Stimulated activated CD4-positive, alpha-beta T cell treated with anti-CD3 and anti-CD28 coated beads, Interleukin-2, amount 100 ng/mL, for 4 hours (primary cell): ENCODE data around the gene AKAP17A.
A peak's percentile ranks its signal among the peaks of the same experiment; 100 is the strongest.
"Not testable (repeated sequence)": the region's sequence is repeated elsewhere in the genome, so short reads cannot be mapped to it uniquely, and the experiment has no call there.

ENCODE experiments used
- DNase-seq: peaks from one replicate; pipeline ENCODE4 v3.0.0-alpha.2; 2020; ENCODE audit warnings: low read depth

The AKAP17A gene

DNA sequence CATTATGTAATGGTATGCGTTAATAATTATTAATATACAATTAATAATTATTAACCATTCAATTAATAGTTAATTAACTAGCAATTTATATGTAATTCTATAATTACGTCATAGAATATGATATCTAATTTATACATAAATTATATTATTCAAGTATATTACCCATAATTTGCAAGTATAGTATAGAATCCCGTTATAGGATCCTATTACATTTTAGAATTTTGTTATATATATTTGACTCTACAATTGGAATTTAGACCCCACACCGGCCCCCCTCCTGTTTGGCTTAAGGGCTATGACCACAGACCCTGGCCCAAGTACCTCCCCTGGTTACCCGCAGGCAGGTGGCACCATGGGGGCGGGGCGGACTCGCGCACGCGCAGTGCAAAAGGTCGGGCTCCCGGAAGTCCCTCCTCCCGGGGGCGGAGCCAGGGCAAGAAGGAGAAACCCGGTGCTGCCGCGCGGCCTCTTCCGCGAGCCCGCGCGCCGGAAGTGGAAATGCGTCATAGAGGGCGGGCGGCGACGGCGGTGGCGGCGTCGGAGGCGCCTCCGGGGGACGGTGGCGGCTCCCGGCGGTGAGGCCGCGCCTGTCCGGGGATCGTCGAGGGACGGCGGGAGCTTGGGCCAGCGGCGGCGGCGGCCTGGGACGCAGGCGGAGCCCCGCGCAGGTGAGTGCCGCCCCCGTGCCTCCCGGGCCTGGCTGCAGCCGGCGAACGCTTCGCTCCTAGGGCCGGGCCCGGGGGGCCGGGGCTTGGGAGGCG lies at the start of gene AKAP17A:
Gene AKAP17A, plus strand, starts transcription at position 503 of the 761 bp plus-strand sequence. CDS start 1,859 bp downstream, outside the sequence.
- DNase-seq: peak; percentile 97

DNA sequence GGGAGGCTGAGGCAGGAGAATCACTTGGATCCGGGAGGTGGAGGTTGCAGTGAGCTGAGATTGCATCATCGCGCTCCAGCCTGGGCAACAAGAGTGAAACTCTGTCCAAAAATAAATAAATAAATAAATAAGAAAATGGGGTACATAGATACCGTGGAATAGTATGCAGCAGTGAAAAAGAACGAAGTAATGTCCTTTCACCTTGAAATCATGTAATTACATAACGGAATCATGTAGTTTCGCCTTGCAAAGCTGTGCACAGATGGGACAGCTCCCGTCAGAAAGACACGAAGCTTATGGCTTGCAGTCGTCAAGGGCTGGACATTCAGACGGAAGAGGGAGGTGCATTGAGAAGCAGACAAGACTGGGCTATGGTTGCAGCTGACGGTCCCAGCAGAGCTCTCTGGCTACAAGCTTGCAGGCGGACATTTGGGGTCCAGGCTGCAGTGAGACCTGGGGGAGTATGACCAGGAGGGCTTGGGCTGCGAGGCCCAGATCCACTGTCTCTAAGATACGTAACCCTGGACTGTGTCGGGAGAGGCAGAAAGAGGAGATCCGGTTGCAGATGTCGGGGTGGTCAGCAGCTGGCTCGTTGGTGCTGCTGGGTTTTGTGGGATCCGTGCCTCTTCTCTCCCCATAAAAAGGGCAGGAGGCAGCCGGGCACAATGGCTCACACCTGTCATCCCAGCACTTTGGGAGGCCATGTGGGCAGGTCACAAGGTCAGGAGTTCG lies 48.2 kb upstream of the AKAP17A start:
- no peak for DNase-seq

DNA sequence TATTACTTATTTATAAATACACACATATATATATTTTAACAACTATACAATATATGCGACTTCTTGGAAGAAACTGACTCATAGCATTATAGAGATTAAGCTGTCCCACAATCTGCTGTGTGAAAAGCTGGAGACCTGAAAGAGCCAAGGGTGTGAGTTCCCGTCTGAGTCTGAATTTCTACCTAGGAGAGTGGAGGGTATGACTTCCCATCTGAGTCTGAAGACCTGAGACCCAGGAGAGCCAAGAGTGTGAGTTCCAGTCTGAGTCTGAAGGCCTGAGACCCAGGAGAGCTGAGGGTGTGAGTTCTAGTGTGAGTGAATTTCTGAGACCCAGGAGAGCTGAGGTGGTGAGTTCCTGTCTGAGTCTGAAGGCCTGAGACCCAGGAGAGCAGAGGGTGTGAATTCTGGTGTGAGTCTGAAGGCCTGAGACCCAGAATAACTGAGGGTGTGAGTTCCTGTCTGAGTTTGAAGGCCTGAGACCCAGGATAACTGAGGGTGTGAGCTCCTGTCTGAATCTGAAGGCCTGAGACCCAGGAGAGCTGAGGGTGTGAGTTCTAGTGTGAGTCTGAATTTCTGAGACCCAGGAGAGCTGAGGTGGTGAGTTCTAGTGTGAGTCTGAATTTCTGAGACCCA lies 45.5 kb upstream of the AKAP17A start:
- no peak for DNase-seq

DNA sequence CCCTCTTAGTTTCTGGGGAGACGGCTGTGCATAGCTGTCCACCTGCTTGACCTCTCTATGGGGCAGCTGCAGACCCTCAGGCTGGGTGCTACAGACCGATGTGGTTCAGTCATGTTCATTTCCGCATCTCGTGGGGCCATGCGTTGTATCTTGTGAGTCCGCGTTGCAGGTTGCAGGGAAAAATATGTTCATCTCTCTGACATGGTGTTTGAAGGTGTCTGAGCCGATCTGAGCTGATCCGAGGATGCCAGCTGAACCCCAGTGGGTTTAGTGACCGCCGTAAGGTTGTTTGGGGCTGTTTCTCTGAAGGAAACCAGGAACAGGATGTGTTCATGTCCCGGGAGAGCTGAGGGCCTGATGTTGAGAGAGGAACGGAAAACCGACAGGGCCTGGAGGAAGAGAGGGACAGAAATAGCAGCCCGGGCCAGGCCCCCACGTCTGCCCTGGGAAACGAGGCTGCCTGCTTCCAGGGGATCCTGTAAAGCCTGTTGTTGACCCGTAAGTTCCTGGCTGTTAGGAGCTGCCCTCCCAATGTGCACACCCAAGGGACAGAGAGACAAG lies 44.6 kb upstream of the AKAP17A start:
- no peak for DNase-seq

DNA sequence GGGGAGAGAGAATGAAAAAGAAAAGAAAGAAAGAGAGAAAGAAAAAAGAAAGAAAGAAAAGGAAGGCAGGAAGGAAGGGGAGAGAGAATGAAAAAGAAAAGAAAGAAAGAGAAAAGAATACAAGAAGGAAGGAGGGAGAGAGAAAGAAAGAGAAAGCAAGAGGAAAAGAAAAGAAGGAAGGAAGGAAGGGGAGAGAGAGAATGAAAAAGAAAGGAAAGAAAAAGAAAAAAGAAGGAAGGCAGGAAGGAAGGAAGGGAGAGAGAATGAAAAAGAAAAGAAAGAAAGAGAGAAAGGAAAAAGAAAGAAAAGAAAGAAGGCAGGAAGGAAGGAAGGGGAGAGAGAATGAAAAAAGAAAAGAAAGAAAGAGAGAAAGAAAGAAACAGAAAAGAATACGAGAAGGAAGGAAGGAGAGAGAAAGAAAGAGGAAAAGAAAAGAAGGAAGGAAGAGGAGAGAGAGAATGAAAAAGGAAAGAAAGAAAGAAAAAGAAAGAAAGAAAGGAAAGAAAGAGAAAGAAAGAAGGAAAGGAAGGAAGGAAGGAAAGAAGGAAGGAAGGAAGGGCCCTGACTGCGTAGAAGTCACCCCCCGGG lies 39.4 kb upstream of the AKAP17A start:
- no peak for DNase-seq

GRCh38 chrX:1554469-1555210 lies 36.8 kb upstream of the AKAP17A start:
- DNase-seq: no peak

DNA sequence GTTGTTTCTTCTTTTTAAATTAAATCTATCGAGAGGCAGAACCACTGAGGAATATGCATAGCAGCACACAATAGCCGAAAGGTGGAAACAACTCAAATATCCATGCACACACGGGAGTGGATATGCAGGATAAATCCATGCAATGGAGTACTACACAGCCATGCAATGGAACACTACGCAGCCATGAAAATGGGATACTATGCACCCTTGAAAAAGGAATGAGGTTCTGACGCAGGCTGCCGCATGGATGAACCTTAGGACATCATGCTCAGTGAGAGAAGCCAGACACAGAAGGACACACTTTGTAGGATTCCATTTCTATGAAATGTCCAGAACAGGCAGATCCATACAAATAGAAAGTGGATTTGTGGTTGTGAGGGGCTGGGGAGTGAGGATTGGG lies 36.0 kb upstream of the AKAP17A start:
- DNase-seq: no peak

GRCh38 chrX:1557442-1557841 lies 34.0 kb upstream of the AKAP17A start:
- not testable (repeated sequence) for DNase-seq

DNA sequence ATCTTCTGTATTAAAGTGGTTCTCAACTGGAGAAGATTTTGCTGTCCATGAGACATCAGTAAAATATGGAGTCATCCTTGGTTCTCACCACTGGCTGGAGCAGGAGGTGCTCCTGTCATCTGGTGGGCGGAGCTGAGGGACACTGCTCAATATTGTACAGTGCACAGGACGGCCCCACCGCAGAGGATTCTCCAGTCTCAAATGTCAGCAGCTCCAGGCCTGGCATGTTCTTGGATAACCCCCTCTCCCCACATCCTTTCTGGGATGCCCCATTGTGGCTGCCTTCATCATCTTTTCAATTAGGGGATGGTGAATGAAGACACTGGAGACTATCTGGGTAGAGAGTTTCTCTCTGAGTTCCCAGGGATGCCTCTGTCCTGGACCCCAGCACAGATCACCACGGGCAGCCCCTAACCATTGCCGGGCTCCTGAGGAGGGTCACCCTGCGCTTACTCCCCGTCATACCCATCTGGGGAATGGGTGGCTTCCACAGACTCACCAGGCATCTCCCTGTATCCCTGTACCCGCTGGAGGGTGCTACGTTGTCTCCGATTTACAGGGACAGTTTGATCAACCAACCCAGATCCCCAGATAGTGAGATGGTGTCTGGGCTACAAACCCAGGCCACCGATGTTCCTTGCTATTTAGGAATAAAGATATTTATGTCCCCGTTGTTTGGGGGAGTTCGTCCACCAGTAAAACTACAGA lies 32.5 kb upstream of the AKAP17A start:
- DNase-seq: no peak

DNA sequence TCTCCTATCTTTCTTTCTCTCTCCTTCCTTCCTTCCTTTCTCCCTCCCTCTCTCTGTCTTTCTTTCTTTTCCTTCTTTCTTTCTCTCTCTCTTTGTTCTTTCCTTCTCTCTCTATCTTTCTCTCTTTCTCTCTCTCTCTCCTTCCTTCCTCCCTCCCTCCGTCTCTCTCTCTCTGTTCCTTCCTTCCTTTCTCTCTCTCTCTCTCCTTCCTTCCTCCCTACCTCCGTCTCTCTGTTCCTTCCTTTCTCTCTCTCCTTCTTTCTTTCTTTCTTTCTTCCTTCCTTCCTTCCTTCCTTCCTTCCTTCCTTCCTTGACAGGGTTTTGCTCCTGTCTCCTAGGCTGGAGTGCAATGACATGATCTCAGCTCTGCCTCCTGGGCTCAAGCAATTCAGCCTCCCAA lies 30.2 kb upstream of the AKAP17A start:
- no peak for DNase-seq

DNA sequence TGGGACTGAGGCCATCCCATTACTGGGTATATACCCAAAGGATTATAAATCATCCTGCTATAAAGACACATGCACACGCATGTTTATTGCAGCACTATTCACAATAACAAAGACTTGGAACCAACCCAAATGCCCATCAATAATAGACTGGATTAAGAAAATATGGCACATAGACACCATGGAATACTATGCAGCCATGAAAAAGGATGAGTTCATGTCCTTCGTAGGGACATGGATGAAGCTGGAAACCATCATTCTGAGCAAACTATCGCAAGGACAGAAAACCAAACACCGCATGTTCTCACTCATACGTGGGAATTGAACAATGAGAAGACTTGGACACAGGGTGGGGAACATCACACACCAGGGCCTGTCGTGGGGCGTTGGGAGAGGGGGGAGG lies 27.3 kb upstream of the AKAP17A start:
- DNase-seq: not testable (repeated sequence)

- DNase-seq: no peak
These were observed 26.4 kb upstream of the AKAP17A start for GRCh38 chrX:1564750-1565683.

DNA sequence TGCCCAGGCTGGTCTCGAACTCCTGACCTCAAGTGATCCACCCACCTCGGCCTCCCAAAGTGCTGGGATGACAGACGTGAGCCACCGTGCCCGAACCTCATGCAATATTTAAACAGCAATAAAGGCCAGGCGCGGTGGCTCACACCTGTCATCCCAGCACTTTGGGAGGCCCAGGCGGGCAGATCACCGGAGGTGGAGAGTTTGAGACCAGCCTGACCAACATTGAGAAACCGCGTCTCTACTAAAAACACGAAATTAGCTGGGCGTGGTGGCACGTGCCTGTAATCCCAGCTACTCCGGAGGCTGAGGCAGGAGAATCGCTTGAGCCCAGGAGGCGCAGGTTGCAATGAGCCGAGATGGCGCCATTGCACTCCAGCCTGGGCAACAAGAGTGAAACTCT lies 17.2 kb upstream of the AKAP17A start:
- DNase-seq: not testable (repeated sequence)

DNA sequence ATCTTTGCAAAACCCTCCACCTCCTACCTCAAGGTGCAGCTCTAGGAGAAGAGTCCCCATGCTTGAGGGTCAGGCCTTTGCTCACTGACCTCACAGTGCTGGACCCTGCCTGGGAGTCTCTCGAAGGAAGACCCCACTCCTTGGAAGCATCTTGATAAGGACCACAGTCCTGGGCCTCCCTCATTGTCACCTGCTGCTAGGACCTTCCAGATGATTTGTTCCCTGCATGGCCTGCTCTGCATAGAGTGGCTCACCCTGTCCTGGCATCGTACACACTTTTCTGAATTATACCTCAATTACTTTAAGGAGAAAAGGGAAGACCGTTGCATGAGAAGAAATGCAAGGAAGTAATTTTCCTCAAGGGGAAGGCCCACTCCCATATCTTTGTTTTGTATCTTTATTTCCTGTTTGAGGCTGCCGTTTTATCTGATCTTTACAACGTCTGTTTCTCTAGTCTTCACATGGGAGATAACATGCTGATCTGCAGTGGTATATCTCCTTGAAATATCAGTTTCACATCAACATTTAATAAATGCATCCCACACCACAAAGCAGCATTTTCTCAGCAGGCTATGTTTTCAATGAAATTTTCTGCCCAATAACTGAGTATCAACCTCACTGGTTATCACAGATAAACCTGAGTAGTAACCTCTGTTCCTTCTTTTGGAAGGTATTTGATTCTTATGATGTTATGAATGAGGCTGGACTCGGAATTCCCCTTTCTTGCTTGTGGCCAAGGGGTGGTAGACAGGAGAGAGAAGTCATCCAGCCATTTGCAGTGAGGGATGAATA lies 15.0 kb upstream of the AKAP17A start:
- DNase-seq: no peak

DNA sequence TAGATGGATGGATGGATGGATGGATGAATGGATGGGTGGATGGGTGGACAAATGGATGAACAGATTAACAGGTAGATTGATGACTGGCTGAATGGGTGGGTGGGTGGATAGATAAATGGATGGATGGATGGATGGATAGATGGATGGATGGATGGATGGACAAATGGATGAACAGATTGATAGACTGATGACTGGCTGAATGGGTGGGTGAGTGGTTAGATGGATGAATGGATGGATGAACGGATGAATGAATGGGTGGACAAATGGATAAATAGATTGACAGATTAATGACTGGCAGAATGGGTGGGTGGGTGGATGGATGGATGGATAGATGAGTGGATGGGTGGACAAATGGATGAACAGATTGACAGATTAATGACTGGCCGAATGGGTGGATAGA lies 13.6 kb upstream of the AKAP17A start:
- no peak for DNase-seq

DNA sequence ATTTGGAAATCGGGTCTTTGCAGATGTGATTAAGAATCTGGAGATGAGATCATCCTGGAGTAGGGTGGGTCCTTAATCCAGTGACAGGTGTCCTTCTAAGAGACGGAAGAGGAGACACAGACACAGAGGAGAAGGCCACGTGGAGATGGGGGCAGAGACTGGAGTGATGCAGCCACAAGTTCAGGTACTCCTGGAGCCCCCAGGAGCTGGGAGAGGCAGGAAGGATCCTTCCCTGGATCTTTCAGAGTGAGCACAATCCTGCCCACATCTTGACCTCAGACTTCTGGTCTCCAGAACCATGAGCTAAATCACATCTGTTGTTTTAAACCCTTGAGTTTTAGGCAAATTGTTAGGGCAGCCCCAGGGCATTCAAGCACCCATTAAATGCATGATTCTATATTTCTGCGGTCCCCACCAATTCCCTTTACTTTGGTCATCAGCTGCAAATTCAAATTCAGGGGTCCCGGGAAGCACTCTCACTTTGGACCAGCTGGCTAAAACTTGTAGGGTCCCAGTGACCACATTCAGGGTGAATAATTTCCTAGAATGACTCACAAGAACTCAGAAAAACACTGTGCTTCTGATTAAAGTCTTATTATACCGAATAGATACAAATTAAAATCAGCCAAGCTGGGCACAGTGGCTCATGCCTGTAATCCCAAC lies 12.8 kb upstream of the AKAP17A start:
- no peak for DNase-seq

GRCh38 chrX:1581132-1581531 lies 10.3 kb upstream of the AKAP17A start:
- DNase-seq: peak; percentile 52

DNA sequence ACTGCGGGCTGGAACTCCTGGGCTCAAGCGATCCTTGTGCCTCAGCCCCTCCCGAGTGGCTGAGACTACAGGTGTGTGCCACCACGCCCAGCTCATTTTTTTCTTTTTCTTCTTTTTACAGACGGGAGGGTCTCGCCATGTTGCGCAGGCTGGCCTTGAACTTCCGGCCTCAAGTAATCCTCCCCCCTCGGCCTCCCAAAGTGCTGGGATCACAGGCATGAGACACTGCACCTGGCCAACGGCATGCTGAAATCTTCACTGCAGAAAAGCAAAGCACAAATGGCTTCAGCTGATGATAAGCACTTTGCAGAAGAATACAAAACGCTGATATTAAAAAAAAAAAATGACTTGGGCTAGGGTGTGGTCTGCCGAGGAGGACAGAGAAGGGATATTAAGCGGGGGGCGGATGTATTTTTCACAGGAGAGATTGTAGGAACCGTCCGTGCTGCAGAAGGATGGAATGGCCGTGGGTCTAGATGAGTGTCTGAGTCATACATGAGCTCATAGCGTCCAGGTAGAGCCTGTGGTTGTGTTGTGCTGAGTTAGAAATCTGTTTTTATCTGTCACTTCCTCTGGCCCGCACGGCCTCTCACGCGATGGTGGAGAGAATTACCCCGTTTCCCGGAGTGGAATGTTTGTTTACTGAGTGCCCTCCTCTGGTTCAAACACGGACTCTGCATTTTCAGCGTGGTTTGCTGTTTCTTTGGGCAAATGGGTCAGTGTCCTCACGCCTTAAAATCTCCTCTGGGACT lies 8.5 kb upstream of the AKAP17A start:
- DNase-seq: peak; percentile 26
